HG03571 (cell line): ENCODE results near the gene GORASP1.
"Not testable (repeated sequence)": the region's sequence is repeated elsewhere in the genome, so short reads cannot be mapped to it uniquely, and the experiment has no call there.

Experiments
- ATAC-seq: cut with Tn5 transposase; IDR thresholded peaks from one replicate; pipeline ENCODE4 v1.9.1; 2021; ENCODE audit not compliant: unreplicated experiment

The GORASP1 gene

DNA sequence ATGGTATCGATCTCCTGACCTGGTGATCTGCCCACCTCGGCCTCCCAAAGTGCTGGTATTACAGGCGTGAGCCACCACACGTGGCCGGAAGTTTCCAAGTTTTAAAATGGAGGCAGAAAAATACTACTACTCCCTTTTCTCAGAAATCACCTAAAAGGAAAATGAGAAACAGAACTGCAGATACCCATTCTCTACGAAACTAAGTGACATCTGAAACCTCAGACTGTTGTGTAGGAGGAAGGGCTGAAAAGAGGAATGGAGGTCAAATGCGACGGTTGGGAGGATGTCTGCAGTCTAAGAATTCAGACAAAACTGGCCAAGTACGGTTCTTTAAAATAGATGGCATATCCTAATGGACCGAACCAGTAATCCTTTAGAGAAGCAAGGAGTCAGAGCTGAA lies 31.5 kb downstream of the GORASP1 start:
- no peak for ATAC-seq

DNA sequence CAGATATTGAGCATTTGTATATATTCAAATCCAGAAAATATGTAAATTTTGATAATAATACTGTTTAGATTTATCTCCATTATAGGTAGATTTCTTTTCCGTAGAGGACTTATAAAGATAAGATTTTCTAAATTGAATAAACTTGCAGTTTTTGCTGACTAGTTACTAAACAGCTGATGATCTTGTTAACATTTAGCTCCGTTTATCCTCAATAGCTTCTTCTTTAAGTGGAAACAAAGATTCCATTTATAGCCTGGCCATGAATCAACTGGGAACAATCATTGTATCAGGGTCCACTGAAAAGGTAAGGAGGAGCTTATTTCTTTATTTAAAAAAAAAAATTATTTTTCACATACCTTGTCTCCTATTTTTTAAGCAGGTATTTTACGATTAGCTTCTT lies 38.9 kb downstream of the GORASP1 start:
- ATAC-seq, result no peak

DNA sequence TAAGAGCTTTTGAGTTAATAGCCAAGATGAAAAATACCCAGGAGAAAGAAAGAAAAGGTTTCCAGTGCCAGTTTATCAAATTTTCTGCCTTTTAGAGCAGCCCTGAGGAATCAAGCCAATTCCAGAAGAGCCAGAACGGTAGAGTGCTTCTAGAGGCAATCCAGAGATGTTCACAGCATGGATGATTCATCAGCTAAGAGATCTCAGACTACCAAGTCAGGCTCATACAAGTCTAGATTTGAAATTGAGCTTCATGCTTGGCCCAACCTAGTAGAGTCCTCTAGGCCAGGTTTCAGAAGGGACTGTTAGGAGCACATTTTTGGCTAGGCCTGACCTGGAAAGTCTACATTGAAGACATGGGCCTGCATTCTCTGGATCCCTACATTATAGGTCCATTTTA lies 40.1 kb downstream of the GORASP1 start:
- ATAC-seq, result no peak

DNA sequence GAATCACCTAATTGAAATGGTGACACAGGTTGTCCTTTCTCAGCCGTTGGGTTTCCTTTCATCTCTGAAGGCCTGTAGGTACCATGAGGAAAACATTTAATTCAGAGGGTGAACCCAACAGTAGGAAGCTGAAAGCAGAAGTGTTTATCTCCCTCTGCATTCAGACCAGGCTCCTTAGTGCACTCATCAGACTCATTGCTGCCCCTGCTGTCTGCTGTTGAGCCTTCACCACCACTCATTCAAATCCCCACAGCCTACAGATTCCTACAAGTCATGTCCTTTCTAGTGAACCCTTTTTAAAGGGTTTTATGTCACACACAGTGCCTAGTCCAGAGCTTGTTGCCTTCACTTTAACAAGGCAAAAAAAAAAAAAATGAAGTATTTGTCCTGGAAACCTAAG lies 42.2 kb downstream of the GORASP1 start:
- ATAC-seq, result peak; percentile 94

DNA sequence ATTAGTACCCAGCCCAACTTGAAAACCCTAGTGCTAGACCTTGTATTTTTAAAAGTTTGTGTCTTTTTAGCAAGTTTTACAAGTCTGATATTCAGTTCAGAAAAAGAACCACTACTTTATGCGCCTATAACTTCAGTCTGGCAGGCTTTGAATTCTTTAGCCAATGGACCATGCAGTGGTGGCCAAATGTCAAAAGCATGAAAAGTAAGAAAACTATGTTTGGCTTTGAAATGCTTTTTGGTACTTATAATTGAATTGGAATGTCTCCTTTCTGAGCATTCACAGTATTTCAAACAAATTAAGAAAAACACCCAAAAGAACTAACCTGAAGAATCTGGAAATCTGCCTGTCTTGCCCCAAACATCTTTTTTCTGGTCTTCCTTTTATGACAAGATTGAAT lies 42.8 kb downstream of the GORASP1 start:
- no peak for ATAC-seq

DNA sequence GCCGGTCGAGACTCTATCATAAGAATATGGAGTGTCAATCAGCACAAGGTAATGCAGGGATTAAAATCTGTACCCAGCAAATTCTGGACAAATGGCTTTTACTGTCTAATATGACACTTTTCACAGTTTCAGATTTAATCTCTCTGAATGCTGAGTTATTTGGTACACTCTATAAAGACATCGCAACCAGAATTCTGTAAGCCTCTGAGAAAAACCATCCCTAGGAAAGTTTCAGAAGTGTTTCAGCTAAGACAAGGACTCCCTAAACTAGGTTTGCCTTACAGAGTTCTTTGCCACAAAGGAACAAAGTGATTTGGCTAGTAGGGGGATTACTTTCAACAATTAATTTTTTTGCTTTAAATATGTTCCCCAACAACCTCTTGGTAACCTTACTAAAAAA lies 44.3 kb downstream of the GORASP1 start:
- ATAC-seq, result no peak

DNA sequence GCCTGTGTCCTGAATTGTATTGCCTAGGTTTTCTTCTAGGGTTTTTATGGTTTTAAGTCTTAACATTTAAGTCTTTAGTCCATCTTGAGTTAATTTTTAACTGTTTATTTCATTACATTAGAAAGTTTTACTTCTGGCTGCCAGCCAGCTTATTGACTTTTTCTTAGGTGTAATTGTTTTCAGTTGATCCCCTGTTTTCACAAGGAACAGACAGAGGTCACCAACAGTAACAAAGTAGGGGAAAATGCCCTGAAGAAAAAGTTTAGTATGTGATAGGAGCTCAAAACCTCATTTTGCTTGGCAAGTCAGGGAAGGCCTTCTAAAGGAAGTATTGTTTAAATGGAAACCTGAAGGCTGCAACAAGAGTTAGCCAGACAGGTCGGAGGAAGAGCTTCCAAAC lies 45.2 kb downstream of the GORASP1 start:
- no peak for ATAC-seq

DNA sequence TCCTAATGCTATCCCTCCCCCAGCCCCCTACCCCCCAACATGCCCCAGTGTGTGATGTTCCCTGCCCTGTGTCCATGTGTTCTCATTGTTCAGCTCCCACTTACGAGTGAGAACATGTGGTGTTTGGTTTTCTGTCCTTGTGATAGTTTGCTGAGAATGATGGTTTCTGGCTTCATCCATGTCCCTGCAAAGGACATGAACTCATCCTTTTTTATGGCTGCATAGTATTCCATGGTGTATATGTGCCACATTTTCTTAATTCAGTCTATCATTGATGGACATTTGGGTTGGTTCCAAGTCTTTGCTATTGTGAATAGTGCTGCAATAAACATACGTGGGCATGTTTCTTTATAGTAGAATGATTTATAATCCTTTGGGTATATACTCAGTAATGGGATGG lies 46.2 kb downstream of the GORASP1 start:
- ATAC-seq, result not testable (repeated sequence)

DNA sequence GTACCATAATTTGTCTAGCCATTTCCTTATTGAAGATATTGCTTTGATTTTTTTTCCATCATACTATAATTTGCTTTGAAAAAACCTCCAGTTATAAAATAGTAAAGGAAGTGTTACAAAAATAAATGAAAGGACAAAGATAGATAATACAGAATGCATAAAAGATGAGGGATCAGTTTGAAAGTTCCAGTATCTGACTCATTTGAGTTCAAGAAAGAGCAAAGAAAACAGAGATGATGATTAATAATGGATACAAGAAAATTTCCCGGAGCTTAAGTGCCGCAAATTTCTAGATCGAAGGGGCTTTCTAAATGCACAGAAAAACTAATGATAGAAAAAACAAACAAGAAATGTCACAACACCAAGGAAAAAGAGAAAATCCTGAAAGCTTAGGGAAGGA lies 51.3 kb downstream of the GORASP1 start:
- ATAC-seq, result no peak

DNA sequence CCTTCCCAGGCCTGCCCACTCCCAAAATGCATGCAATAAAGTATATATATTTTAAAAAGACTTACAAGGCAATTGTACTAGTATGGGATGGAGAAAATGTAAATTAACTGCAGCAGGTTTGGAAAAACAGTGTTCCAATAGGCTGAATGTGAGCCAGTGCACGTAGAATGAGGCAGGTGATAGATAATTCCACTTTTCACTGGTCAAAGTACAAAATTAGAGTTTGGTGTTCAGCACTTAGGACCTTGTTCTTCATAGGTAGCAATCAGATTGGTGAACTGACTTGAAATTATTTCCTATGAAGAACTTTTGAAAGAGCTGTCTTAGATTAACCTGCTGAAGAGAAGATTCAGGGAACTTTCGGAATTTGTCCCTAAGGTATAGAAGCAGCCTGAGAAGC lies 53.7 kb downstream of the GORASP1 start:
- ATAC-seq, result no peak

DNA sequence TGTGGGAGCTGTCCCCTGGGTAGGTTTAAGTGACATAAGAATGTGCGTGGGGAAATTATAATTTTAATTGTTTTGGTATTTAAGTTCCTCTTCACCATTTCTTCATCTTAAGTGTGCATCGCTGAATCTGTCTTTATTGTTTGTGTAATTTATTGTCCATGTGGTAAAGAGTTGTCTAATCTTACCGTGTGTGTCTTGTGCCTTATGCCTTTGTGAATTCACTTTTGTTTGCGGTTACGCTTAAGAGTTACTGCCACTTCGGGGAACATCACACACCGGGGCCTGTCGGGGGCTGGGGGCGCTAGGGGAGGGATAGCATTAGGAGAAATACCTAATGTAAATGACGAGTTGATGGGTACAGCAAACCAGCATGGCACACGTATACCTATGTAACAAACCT lies 54.8 kb downstream of the GORASP1 start:
- ATAC-seq, result no peak

DNA sequence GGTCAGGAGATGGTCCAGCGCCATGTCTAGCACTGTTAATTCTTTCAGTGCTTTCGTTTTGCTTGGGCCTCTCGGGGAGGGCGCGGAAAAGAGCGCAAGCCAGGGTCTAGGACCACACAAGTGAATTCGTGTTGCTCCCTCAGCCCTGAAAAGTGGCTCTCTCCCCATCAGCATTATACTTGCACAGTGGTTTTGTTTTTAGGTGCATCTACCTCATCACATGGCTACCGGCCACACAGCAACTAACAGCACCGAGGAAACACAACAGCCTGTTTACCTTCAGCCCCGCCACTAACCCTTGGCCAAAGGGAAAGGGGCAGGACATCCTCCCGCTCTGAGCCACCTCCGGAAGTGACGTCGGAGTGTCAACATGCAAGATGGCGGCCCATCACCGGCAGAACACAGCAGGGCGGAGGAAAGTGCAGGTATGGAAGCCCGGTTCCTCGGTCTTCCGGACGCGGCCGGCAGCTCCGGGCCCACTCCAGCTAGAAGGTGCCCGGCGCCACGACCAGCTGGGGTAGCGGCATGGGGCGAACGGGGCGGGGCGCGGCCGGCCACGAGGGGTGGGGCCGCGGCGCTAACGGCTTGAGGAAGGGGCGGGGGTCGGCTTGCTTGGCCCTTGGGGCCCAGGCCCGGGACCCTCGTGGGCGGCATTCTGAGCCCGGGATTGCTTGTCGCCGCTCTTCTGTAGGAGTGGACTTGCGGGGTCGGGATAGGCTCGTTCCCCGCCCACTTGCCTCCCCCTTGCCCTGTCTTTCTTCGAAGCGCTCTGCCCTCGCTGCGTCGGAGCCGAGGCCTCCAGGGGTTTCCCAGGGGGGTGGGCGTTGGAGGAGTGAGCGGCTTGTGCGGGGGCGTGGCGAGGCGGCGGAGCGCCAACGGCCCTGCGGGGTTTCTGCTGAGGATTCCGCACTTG lies 55.5 kb downstream of the GORASP1 start, which contains the start of the genes SCN11A and WDR48:
TSS of gene SCN11A (minus strand) at position 296 of the 913 bp plus-strand sequence. CDS start 101,582 bp downstream, outside the sequence.
TSS of gene WDR48 (plus strand) at position 368 of the 913 bp plus-strand sequence. CDS start at position 378, 10 bp downstream.
- peak; percentile 99 for ATAC-seq

DNA sequence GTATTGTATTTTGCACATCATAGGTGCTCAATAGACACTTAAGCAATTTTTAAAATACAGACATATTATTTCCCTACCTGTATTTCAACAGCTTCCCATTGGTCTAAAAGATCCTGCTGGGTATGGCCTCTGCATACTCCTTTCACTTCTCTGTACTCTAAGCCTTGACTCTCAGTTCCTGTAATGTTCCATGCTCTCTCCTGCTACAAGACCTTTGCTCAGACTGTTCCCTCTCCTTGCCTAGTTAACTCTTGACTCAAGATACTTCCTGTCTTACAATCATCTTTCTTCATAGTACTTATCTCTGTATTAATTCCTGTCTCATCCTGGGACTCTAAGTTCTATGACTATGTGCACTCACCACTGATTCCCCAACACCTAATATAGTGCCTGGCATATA lies 57.4 kb downstream of the GORASP1 start:
- no peak for ATAC-seq
